Measurements from ENCODE around the gene INPP5K.

Gene INPP5K

GRCh38 chr17:1505586-1505985, 10.8 kb downstream of the INPP5K start:
- DNase-seq: no peak

GRCh38 chr17:1504866-1505265, 11.5 kb downstream of the INPP5K start:
- DNase-seq: no peak

GRCh38 chr17:1503699-1504098, 12.7 kb downstream of the INPP5K start:
- no peak for DNase-seq

GRCh38 chr17:1498869-1499268, 17.5 kb downstream of the INPP5K start:
- no peak for DNase-seq

GRCh38 chr17:1498233-1498632, 18.2 kb downstream of the INPP5K start:
- no peak for DNase-seq

- DNase-seq: no peak
Measured at GRCh38 chr17:1497831-1498230, 18.6 kb downstream of the INPP5K start.

- DNase-seq: no peak
Measured at GRCh38 chr17:1496869-1497268, 19.5 kb downstream of the INPP5K start.

GRCh38 chr17:1495265-1495989, 21.0 kb downstream of the INPP5K start:
- DNase-seq: no peak

- no peak for DNase-seq
Measured at GRCh38 chr17:1494736-1495253, 21.6 kb downstream of the INPP5K start.

- DNase-seq: no peak
Measured at GRCh38 chr17:1494203-1494602, 22.2 kb downstream of the INPP5K start.

- no peak for DNase-seq
Measured at GRCh38 chr17:1493291-1493980, 23.0 kb downstream of the INPP5K start.

- no peak for DNase-seq
Measured at GRCh38 chr17:1492249-1493206, 23.9 kb downstream of the INPP5K start, which contains the start of gene MYO1C. Gene MYO1C (minus strand): TSS chr17:1492686. CDS start chr17:1492487, 199 bp downstream.

- DNase-seq: peak; percentile 54 to 68
Measured at GRCh38 chr17:1491443-1492248, 24.8 kb downstream of the INPP5K start.

GRCh38 chr17:1490643-1491442, 25.6 kb downstream of the INPP5K start:
- DNase-seq: peak; percentile 71 to 81

- DNase-seq: no peak
Measured at GRCh38 chr17:1488826-1489270, 27.6 kb downstream of the INPP5K start.

GRCh38 chr17:1487939-1488825, 28.2 kb downstream of the INPP5K start:
- peak; percentile 71 to 78 for DNase-seq

GRCh38 chr17:1486802-1487695, 29.4 kb downstream of the INPP5K start:
- DNase-seq: peak; percentile 76 to 78

GRCh38 chr17:1485423-1486376, 30.7 kb downstream of the INPP5K start:
- peak; percentile 65 to 72 for DNase-seq

Measured in stimulated activated CD4-positive, alpha-beta T cell treated with anti-CD3 and anti-CD28 coated beads, Interleukin-2, amount 100 ng/mL, for 24 hours (primary cell).